ENCODE data around the gene VSTM5. TPM values are rescaled to one million over a fixed set of nuclear protein-coding genes. Genes with fewer than 3 reads are reported as not detected.

The VSTM5 gene
- total and polyA plus RNA-seq, 7 donors: 0.23 to 3.6 (median 0.85) TPM; not detected in 1

DNA sequence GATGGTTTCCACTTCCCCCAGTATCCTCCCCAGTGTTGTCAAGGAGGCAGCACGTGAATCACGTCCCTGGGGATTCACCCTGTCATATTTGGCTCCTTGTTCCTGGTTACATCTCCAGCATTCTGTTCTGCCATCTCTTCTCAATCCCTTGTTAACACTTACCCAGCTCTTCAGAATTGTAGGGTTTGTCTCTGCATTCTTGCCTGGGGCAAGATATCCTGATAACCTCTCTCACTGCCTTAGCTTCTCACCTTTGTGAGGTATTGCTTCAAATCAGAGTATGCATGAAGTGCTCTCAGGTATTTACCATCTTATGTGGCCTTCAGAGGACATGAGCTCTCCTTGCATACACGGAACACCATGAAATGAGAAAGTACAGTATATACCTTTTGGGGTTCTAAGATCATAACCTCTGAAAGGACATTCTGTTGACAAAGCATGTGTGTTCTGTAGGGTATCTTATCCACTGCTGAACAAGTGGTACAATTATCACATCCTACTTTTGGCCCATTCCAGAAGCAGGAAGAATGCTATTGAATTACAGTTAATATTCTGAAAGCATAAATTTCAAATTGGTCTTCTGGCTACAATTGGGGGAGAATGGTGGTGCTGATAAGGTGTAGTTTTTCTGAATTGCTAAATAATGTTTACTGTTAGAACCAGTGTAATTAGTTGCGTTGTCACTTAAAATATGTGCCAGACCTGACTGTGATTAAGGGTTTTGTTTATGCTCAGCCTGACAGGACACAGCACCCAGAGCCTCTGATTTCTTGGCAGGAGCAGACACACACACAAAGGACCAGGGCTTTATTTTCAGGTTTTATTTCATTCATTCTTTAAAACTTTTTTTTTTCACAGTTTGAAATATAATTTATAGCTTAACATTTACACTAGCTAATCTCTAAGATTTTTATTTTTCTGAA, 32.7 kb downstream of the VSTM5 start:
- no peak overlapping the region for H3K4me3 ChIP-seq
- no peak for DNase-seq
- peaks cover 0 to 35% (median 10%) of the 10 kb centered on the region in 4 donors for H3K4me1 ChIP-seq
- intact Hi-C loops (cut with DNase I): loop anchor here (10.0 kb wide), 1 partner anchor 1553 kb away; no protein-coding TSS in a partner anchor
- no peaks in the 10 kb centered on the region for H3K27me3 ChIP-seq
- WGBS, 2 donors: 80 to 84% methylated on average over 4 of the region's 4 CpGs
- H3K36me3 ChIP-seq: peaks cover 0 to 28% (median 5%) of the 10 kb centered on the region in 4 donors
- no peaks in the 10 kb centered on the region for H3K9me3 ChIP-seq
- TF ChIP-seq POLR2AphosphoS5 (IDR thresholded peaks at IDR 0.05) (peak in 1 of 4 donors; percentile 22), EP300 (IDR thresholded peaks at IDR 0.05) (no peak)
- no peak overlapping the region for H3K27ac ChIP-seq

DNA sequence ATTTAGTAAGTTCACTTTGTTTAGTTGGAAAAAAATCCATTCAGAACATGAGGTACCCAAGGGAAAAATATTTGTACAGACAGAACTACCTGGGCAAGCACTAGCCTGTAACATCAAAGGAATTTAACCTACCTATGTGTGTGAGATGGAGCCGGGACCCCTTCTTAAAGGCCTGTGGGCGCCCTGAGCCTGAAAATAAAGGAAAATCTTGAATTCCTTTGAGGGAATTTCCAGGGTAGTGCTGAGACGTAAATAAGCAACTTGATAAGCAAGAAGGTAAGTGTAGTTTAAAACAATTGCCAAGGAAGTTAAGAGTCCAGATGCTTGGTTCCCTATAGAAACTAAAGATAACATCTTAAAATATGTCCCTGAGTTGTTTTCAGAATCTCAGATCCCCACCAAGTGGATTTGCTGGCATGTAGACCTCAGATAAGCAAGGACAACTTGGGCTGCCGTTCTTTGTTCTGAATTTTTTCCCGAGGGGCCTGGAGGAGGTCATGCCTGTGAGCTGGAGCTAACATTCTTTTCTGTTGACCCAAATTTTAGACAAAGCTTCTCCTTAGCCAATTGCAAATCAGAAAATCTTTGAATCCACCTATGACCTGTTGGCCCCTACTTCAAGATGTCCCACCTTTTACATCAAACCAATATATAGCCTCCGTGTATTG, 35.3 kb downstream of the VSTM5 start:
- intact Hi-C loops (cut with DNase I): loop anchor here (10.0 kb wide), 1 partner anchor 1550 kb away; no protein-coding TSS in a partner anchor
- Histone ChIP-seq H3K27me3 (no peaks in the 10 kb centered on the region), H3K4me3 (no peak overlapping the region), H3K27ac (no peak overlapping the region), H3K9me3 (no peaks in the 10 kb centered on the region), H3K4me1 (peaks cover 0 to 36% (median 10%) of the 10 kb centered on the region in 4 donors), H3K36me3 (peaks cover 8 to 54% (median 17%) of the 10 kb centered on the region in 4 donors)
- no peak for DNase-seq
- TF ChIP-seq, protein P1, sequence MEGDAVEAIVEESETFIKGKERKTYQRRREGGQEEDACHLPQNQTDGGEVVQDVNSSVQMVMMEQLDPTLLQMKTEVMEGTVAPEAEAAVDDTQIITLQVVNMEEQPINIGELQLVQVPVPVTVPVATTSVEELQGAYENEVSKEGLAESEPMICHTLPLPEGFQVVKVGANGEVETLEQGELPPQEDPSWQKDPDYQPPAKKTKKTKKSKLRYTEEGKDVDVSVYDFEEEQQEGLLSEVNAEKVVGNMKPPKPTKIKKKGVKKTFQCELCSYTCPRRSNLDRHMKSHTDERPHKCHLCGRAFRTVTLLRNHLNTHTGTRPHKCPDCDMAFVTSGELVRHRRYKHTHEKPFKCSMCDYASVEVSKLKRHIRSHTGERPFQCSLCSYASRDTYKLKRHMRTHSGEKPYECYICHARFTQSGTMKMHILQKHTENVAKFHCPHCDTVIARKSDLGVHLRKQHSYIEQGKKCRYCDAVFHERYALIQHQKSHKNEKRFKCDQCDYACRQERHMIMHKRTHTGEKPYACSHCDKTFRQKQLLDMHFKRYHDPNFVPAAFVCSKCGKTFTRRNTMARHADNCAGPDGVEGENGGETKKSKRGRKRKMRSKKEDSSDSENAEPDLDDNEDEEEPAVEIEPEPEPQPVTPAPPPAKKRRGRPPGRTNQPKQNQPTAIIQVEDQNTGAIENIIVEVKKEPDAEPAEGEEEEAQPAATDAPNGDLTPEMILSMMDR (IDR thresholded peaks at IDR 0.05): no peak
- TF ChIP-seq EP300 (IDR thresholded peaks at IDR 0.05) (no peak), POLR2AphosphoS5 (IDR thresholded peaks at IDR 0.05) (no peak)
- WGBS, 2 donors: 95 to 96% methylated on average over 6 of the region's 6 CpGs

DNA sequence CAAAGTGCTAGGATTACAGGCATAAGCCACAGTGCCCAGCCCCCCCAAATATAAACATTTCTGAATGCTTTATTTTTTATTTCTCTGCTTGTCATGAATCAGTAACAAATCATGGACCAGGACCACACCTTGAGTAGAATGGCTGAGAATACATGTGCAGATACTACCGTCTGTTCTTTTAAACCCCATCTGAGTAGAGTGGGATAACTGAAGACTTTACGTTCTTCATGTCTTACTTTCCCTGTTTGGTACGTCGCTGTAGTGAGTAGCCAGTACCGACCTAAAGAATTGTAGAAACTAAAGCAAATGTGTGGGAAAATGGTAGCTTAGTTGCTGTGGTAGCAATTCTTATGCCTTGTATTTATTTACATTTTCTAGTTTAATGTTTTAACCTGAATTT, 36.4 kb downstream of the VSTM5 start:
- Histone ChIP-seq H3K27ac (no peak overlapping the region), H3K4me3 (no peak overlapping the region), H3K36me3 (peaks cover 13 to 66% (median 26%) of the 10 kb centered on the region in 4 donors), H3K9me3 (no peaks in the 10 kb centered on the region), H3K27me3 (no peaks in the 10 kb centered on the region), H3K4me1 (peaks cover 0 to 35% (median 10%) of the 10 kb centered on the region in 4 donors)
- TF ChIP-seq EP300 (IDR thresholded peaks at IDR 0.05): no peak
- intact Hi-C loops (cut with DNase I): loop anchor here (10.0 kb wide), 1 partner anchor 1549 kb away; no protein-coding TSS in a partner anchor
- 96 to 98% methylated on average over 5 of the region's 5 CpGs for WGBS, 2 donors
- no peak for DNase-seq

DNA sequence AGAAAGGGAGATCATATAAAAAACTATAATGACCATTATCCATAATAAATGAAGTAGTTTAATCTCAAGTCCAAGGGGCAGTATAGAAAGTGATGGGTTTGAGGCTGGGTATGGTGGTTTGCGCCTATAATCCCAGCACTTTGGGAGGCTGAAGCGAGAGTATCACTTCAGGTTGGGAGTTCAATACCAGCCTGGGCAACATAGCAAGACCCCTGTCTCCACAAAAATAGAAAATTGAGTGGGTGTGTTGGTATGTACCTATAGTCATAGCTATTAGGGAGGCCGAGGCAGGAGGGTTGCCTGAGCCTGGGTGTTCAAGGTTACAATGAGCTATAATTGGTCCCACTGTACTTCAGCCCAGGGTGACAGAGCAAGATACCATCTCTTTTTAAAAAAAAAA, 42.4 kb downstream of the VSTM5 start:
- Histone ChIP-seq H3K4me1 (peaks cover 0 to 10% (median 0%) of the 10 kb centered on the region in 4 donors), H3K9me3 (no peaks in the 10 kb centered on the region), H3K36me3 (peaks cover 8 to 96% (median 44%) of the 10 kb centered on the region in 4 donors), H3K4me3 (no peak overlapping the region), H3K27me3 (no peaks in the 10 kb centered on the region), H3K27ac (no peak overlapping the region)
- DNase-seq: no peak
- TF ChIP-seq POLR2AphosphoS5 (IDR thresholded peaks at IDR 0.05) (no peak), EP300 (IDR thresholded peaks at IDR 0.05) (no peak), POLR2A (IDR thresholded peaks at IDR 0.05) (no peak)
- TF ChIP-seq, protein P1 (IDR thresholded peaks at IDR 0.05): no peak
- intact Hi-C loops (cut with DNase I): no loop called here
- 96 to 97% methylated on average over 3 of the region's 3 CpGs for WGBS, 2 donors

DNA sequence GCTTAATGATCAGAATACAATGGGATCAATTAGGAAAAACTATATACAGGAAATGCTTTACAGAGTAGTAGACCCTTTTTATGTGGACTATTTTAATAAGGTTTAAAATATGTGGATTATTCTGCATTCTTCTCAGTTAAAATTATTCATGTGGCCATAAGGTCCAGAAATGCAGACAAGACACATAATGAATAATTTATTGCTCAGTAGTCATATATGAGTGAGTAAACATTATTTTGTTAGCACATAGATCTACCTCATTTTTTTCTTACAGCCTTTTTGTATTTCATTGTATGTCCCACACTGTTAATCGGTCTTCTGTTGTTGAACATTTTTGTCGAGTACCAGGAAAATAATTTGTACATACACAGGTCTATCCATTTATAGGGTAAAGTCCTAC, 45.5 kb downstream of the VSTM5 start:
- Histone ChIP-seq H3K4me1 (no peaks in the 10 kb centered on the region), H3K9me3 (no peaks in the 10 kb centered on the region), H3K27ac (no peak overlapping the region), H3K36me3 (peaks cover 4 to 96% (median 38%) of the 10 kb centered on the region in 4 donors), H3K27me3 (no peaks in the 10 kb centered on the region), H3K4me3 (no peak overlapping the region)
- intact Hi-C loops (cut with DNase I): no loop called here
- no peak for DNase-seq
- TF ChIP-seq, protein P1 (IDR thresholded peaks at IDR 0.05): no peak
- TF ChIP-seq POLR2A (IDR thresholded peaks at IDR 0.05) (no peak), EP300 (IDR thresholded peaks at IDR 0.05) (no peak), POLR2AphosphoS5 (IDR thresholded peaks at IDR 0.05) (no peak)
- 94 to 98% methylated on average over 2 of the region's 2 CpGs for WGBS, 2 donors

Data from sigmoid colon (tissue), 7 donors.